Measurements from ENCODE around the gene WIPF1.

DNA sequence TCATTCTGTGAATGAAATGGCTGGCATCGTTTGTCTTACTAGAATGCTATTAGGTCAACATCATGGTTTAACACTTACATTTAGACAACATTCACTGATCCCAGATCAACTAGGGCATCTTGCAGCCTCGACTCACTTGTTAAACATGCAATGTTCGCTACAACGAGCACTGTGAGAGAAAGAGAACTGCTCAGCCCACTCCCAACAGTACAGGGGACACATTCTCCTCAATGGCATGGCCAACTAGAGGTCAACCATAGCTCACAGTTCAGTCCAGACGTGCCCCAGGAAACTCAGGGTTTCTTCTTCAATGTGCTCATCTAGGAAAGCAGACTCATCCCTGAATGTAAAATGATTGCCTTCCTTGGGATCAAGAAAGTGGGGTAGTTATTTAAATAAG lies 5.9 kb downstream of the WIPF1 start:
- TF ChIP-seq, protein P1, sequence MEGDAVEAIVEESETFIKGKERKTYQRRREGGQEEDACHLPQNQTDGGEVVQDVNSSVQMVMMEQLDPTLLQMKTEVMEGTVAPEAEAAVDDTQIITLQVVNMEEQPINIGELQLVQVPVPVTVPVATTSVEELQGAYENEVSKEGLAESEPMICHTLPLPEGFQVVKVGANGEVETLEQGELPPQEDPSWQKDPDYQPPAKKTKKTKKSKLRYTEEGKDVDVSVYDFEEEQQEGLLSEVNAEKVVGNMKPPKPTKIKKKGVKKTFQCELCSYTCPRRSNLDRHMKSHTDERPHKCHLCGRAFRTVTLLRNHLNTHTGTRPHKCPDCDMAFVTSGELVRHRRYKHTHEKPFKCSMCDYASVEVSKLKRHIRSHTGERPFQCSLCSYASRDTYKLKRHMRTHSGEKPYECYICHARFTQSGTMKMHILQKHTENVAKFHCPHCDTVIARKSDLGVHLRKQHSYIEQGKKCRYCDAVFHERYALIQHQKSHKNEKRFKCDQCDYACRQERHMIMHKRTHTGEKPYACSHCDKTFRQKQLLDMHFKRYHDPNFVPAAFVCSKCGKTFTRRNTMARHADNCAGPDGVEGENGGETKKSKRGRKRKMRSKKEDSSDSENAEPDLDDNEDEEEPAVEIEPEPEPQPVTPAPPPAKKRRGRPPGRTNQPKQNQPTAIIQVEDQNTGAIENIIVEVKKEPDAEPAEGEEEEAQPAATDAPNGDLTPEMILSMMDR (tag by site-specific recombination; IDR thresholded peaks at IDR 0.05): no peak
- TF ChIP-seq ZBTB17 (tag by site-specific recombination; IDR thresholded peaks at IDR 0.05) (no peak), EGR2 (tag by site-specific recombination; IDR thresholded peaks at IDR 0.05; ENCODE audit: low read depth) (no peak), ZNF621 (tag by site-specific recombination; IDR thresholded peaks at IDR 0.05) (no peak), ZNF510 (tag by site-specific recombination; IDR thresholded peaks at IDR 0.05; ENCODE audit: insufficient replicate concordance) (no peak), ZNF114 (tag by site-specific recombination; IDR thresholded peaks at IDR 0.05) (no peak), ZNF473 (tag by site-specific recombination; IDR thresholded peaks at IDR 0.05) (no peak), ZNF184 (tag by site-specific recombination; IDR thresholded peaks at IDR 0.05) (no peak), ZNF311 (tag by site-specific recombination; IDR thresholded peaks at IDR 0.05; ENCODE audit: borderline replicate concordance) (no peak), ZNF423 (tag by site-specific recombination; IDR thresholded peaks at IDR 0.05) (no peak), ZNF341 (tag by site-specific recombination; IDR thresholded peaks at IDR 0.05; ENCODE audit: low read depth) (no peak), ZNF785 (tag by site-specific recombination; IDR thresholded peaks at IDR 0.05) (no peak), ZNF660 (tag by site-specific recombination; IDR thresholded peaks at IDR 0.05) (no peak)
- TF ChIP-seq, protein P2, sequence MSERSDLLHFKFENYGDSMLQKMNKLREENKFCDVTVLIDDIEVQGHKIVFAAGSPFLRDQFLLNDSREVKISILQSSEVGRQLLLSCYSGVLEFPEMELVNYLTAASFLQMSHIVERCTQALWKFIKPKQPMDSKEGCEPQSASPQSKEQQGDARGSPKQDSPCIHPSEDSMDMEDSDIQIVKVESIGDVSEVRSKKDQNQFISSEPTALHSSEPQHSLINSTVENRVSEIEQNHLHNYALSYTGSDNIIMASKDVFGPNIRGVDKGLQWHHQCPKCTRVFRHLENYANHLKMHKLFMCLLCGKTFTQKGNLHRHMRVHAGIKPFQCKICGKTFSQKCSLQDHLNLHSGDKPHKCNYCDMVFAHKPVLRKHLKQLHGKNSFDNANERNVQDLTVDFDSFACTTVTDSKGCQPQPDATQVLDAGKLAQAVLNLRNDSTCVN (tag by site-specific recombination; optimal IDR thresholded peaks at IDR 0.05): no peak
